Tibial artery (tissue), 4 donors: ENCODE results near the gene PLA2G4B.

Experiments
- DNase-seq, 2 donors: peaks; one replicate each; pipeline ENCODE4 v3.0.0-alpha.2; 2019
- H3K27ac ChIP-seq, 2 donors: fragments of 200-600 bp; sonication (generic) in 1 of 2; 1 replicate in 1 of 2; 2 replicates in 1 of 2; pipeline ENCODE4 v1.5.1; 2018 to 2019; ENCODE audit warnings: mild to moderate bottlenecking in 1 of 2
- H3K27me3 ChIP-seq, 2 donors: fragments of 200-600 bp; sonication (generic) in 1 of 2; one replicate each; pipeline versions ENCODE4 v1.5.1 to v1.6.0; 2016 to 2019
- H3K36me3 ChIP-seq, 3 donors: fragments of 200-600 bp; sonication (generic) in 2 of 3; one replicate each; pipeline ENCODE4 v1.5.1; 2016 to 2019; ENCODE audit warnings: mild to moderate bottlenecking in 2 of 3
- H3K4me1 ChIP-seq, 4 donors: fragments of 200-600 bp; sonication (generic) in 2 of 4; 1 replicate in 3 of 4; 2 replicates in 1 of 4; pipeline ENCODE4 v1.5.1; 2016 to 2019
- H3K4me3 ChIP-seq, 2 donors: fragments of 200-600 bp; sonication (generic) in 1 of 2; 1 replicate in 1 of 2; 2 replicates in 1 of 2; pipeline ENCODE4 v1.5.1; 2018 to 2019; ENCODE audit warnings: mild to moderate bottlenecking in 2 of 2
- H3K9me3 ChIP-seq, 3 donors: fragments of 200-600 bp; sonication (generic) in 1 of 3; one replicate each; pipeline ENCODE4 v1.5.1; 2016 to 2019
- intact Hi-C: fragments of 100-400 bp; cut with DNase I; formaldehyde crosslinking; loops from one replicate; pipeline ENCODE4 v1.15.0; 2023; ENCODE audit warnings: low total_unique reads
- TF ChIP-seq, protein P1 (sequence below), 2 experiments: fragments of 200-600 bp in 1 of 2; fragments of 450-650 bp in 1 of 2; IDR thresholded peaks; one replicate each; pipeline ENCODE4 v1.5.1; 2017 to 2019; ENCODE audit warnings: antibody characterized with exemption in 2 of 2, mild to moderate bottlenecking in 1 of 2, moderate library complexity in 1 of 2

PLA2G4B gene

DNA sequence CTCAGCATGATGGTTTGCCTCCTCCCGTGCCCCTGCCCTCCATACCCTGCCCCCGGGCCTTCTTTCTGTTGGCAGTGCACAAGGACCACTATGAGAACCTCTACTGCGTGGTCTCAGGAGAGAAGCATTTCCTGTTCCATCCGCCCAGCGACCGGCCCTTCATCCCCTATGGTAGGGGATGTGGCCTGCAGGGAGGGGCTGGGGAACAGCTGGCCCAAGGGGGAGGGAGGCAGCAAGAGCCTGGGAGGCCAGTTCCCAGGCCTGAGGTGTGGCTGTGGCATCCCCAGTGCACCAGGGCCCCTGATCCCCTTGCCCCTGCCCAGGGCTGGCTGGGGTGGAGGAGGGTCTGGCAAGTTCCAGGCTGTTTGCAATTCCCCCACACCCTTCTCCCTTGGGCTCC lies 2.6 kb upstream of the PLA2G4B start:
- Histone ChIP-seq H3K4me3 (no peak overlapping the region), H3K36me3 (peaks cover 0 to 73% (median 25%) of the 10 kb centered on the region in 3 donors), H3K27me3 (no peaks in the 10 kb centered on the region), H3K27ac (no peak overlapping the region), H3K9me3 (no peaks in the 10 kb centered on the region), H3K4me1 (peaks cover 0 to 17% (median 0%) of the 10 kb centered on the region in 4 donors)
- intact Hi-C loops = no loop called here
- TF ChIP-seq, protein P1, sequence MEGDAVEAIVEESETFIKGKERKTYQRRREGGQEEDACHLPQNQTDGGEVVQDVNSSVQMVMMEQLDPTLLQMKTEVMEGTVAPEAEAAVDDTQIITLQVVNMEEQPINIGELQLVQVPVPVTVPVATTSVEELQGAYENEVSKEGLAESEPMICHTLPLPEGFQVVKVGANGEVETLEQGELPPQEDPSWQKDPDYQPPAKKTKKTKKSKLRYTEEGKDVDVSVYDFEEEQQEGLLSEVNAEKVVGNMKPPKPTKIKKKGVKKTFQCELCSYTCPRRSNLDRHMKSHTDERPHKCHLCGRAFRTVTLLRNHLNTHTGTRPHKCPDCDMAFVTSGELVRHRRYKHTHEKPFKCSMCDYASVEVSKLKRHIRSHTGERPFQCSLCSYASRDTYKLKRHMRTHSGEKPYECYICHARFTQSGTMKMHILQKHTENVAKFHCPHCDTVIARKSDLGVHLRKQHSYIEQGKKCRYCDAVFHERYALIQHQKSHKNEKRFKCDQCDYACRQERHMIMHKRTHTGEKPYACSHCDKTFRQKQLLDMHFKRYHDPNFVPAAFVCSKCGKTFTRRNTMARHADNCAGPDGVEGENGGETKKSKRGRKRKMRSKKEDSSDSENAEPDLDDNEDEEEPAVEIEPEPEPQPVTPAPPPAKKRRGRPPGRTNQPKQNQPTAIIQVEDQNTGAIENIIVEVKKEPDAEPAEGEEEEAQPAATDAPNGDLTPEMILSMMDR (IDR thresholded peaks at IDR 0.05) = no peak
- no peak for DNase-seq

DNA sequence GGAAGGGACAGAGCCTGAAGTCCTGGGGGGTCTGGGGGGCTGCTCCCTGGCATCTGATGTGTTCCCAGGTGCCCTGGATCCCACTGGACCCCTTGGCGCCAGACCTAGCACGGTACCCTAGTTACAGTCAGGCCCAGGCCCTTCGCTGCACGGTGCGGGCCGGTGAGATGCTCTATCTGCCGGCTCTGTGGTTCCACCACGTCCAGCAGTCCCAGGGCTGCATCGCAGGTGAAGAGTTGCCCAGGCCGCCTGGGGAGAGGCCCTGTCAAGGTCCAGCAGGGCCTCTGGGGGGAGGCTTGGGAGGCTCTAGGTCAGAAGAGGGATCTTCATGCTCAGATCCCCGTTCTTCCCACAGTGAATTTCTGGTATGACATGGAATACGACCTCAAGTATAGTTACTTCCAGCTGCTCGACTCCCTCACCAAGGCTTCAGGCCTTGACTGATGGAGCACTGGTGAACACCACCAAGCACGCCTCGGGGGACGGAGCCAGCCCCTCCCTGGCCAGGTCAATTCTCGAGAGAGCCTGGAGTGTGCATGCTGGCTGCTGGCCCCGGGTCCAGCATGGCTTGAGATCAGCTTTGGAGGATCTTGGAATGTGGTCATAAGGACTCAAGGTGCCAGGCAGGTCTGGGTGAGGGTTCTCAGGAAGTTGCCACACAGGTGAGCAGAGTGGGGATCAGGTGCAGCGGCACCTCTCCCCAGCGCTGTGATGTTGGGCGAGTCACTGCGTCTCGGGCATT lies 1.8 kb upstream of the PLA2G4B start:
- H3K9me3 ChIP-seq = no peaks in the 10 kb centered on the region
- intact Hi-C loops = no loop called here
- no peak overlapping the region for H3K27ac ChIP-seq

DNA sequence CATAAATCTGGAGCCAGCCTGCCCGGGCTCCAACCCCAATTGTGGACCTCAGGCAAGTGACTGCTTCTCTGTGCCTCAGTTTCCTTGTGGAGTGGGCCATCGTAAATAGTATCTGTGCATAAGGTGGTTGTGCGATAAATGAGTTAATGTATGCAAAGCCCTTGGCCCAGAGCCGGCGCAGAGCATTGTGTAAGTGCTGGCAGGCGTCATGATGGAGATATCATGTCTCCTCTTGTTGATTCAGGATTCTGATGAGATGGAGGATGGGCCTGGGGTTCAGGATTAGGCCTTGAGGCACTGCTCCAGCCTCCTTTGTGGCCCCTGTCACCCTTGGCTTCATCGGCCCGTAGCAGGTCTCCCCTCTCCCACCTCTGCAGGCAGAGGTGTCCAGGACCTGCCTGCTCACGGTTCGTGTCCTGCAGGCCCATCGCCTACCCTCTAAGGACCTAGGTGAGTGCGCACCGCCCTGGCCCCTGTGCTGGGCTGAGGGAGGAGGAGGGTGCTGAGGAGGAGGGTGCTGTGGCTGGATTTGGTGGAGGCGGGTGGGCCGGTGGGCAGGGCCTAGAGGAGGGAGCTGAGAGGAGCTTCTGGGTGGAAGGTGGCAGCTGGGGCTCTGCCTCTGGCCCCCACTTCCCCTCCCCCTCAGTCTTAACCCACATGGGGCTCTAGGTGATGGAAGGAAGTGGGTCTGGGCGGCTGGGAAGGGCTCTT lies 1.3 kb downstream of the PLA2G4B start:
- no peak for DNase-seq
- H3K36me3 ChIP-seq = peaks cover 5 to 87% (median 35%) of the 10 kb centered on the region in 3 donors
- H3K9me3 ChIP-seq = no peaks in the 10 kb centered on the region
- H3K4me1 ChIP-seq = peaks cover 0 to 10% (median 0%) of the 10 kb centered on the region in 4 donors
- no peak overlapping the region for H3K27ac ChIP-seq
- intact Hi-C loops = no loop called here
- TF ChIP-seq, protein P1 (IDR thresholded peaks at IDR 0.05) = no peak
- H3K4me3 ChIP-seq = no peak overlapping the region
- no peaks in the 10 kb centered on the region for H3K27me3 ChIP-seq

More for the DNA sequence above, 1.8 kb upstream of the PLA2G4B start:
- H3K36me3 ChIP-seq = peaks cover 0 to 73% (median 27%) of the 10 kb centered on the region in 3 donors
- no peaks in the 10 kb centered on the region for H3K27me3 ChIP-seq
- H3K4me3 ChIP-seq = no peak overlapping the region
- TF ChIP-seq, protein P1 (IDR thresholded peaks at IDR 0.05) = no peak
- H3K4me1 ChIP-seq = peaks cover 0 to 17% (median 0%) of the 10 kb centered on the region in 4 donors
- DNase-seq = no peak

DNA sequence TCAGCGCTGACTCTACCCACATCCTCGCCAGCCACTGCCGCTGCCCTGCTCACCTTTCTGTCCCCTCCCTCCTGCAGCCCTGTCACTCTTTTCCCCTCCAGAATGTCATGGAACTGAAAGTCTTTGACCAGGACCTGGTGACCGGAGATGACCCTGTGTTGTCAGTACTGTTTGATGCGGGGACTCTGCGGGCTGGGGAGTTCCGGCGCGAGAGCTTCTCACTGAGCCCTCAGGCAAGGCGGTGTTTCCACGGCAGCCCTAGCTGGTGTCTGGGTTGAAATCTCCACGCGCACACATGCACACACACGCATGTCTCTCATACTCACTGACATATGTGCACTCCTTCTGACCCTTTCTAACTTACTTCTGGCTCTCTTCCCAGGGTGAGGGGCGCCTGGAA lies 2.0 kb downstream of the PLA2G4B start:
- Histone ChIP-seq H3K27me3 (no peaks in the 10 kb centered on the region), H3K27ac (no peak overlapping the region), H3K9me3 (no peaks in the 10 kb centered on the region), H3K36me3 (peaks cover 10 to 87% (median 42%) of the 10 kb centered on the region in 3 donors), H3K4me1 (peaks cover 0 to 10% (median 0%) of the 10 kb centered on the region in 4 donors), H3K4me3 (no peak overlapping the region)
- no peak for DNase-seq
- TF ChIP-seq, protein P1 (IDR thresholded peaks at IDR 0.05) = no peak
- intact Hi-C loops = no loop called here

DNA sequence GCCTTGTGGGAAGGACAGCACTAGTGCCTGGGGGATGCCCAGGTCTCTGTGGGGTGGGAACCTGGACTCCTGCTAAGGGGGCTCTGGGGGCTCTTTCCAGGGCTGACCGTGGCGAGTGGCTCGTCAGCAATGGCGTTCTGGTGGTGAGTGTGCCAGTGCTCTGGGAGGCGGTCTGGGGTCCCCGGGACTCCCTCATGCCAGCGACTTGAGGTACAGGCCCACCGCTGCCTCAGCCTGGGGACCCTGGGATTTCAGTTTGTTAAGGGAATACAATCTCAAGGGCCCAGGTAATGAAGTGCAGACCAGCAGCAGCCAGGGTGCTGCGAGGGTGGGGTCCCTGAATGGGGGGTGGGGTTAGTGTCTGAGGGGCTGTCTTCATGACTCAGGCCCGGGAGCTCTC lies 2.5 kb downstream of the PLA2G4B start:
- no peak overlapping the region for H3K4me3 ChIP-seq
- peaks cover 0 to 10% (median 0%) of the 10 kb centered on the region in 4 donors for H3K4me1 ChIP-seq
- TF ChIP-seq, protein P1 (IDR thresholded peaks at IDR 0.05) = no peak
- intact Hi-C loops = no loop called here
- no peaks in the 10 kb centered on the region for H3K27me3 ChIP-seq
- H3K36me3 ChIP-seq = peaks cover 14 to 87% (median 46%) of the 10 kb centered on the region in 3 donors
- H3K9me3 ChIP-seq = no peaks in the 10 kb centered on the region
- H3K27ac ChIP-seq = no peak overlapping the region
- DNase-seq = no peak
